Breast epithelium (tissue), 4 donors: ENCODE results near the gene RAPH1. TPM values are rescaled to one million over a fixed set of nuclear protein-coding genes. Genes with fewer than 3 reads are reported as not detected.

ENCODE experiments used
- DNase-seq, 2 donors: peaks; one replicate each; pipeline ENCODE4 v3.0.0-alpha.2; 2019; ENCODE audit warnings: low spot score in 2 of 2
- H3K27ac ChIP-seq, 2 donors: fragments of 200-600 bp; sonication (generic) in 1 of 2; one replicate each; pipeline ENCODE4 v1.5.1; 2016 to 2019; ENCODE audit warnings: mild to moderate bottlenecking in 1 of 2
- H3K27me3 ChIP-seq, 2 donors: fragments of 200-600 bp; sonication (generic) in 1 of 2; one replicate each; pipeline versions ENCODE4 v1.5.1 to v1.6.0; 2017 to 2019; ENCODE audit warnings: control low read depth in 1 of 2, mild to moderate bottlenecking in 1 of 2
- H3K36me3 ChIP-seq: fragments of 200-600 bp; one replicate; pipeline ENCODE4 v1.5.1; 2019
- H3K4me1 ChIP-seq, 2 donors: fragments of 200-600 bp; sonication (generic); one replicate each; pipeline ENCODE4 v1.5.1; 2016 to 2019; ENCODE audit warnings: control low read depth in 1 of 2
- H3K4me3 ChIP-seq, 3 donors: fragments of 200-600 bp; sonication (generic); 1 replicate in 2 of 3; 2 replicates in 1 of 3; pipeline ENCODE4 v1.5.1; 2016 to 2019; ENCODE audit warnings: mild to moderate bottlenecking in 3 of 3, moderate library complexity in 2 of 3
- H3K9me3 ChIP-seq, 2 donors: fragments of 200-600 bp; sonication (generic) in 1 of 2; one replicate each; pipeline ENCODE4 v1.5.1; 2016 to 2019; ENCODE audit warnings: control low read depth in 1 of 2
- POLR2A ChIP-seq: fragments of 450-650 bp; IDR thresholded peaks from one replicate; pipeline ENCODE4 v1.6.1; 2016; ENCODE audit warnings: antibody characterized with exemption, mild to moderate bottlenecking, moderate library complexity
- POLR2AphosphoS5 ChIP-seq, 3 donors: sonication (generic); formaldehyde crosslinking; IDR thresholded peaks; one replicate each; pipeline ENCODE4 v1.6.1; 2017; ENCODE audit warnings: antibody characterized with exemption in 3 of 3
- intact Hi-C: fragments of 100-400 bp; cut with DNase I; formaldehyde crosslinking; loops from one replicate; pipeline ENCODE4 v1.15.1; 2023; ENCODE audit warnings: low total_unique reads
- total RNA-seq, 3 donors: library from RNA; depleted of rRNA; stranded (reverse); fragments of >200 nt; gene quantifications; one replicate each; pipeline ENCODE4 v1.1.0, GENCODE V29; 2016
- TF ChIP-seq, protein P1 (sequence below), 3 donors: fragments of 450-650 bp; IDR thresholded peaks; one replicate each; pipeline ENCODE4 v1.5.1; 2016 to 2017; ENCODE audit warnings: antibody characterized with exemption in 3 of 3, mild to moderate bottlenecking in 3 of 3, moderate library complexity in 3 of 3

RAPH1 gene
- total RNA-seq, 3 donors from 2014 or later, result 33.0 to 66.9 (median 62.3) TPM

DNA sequence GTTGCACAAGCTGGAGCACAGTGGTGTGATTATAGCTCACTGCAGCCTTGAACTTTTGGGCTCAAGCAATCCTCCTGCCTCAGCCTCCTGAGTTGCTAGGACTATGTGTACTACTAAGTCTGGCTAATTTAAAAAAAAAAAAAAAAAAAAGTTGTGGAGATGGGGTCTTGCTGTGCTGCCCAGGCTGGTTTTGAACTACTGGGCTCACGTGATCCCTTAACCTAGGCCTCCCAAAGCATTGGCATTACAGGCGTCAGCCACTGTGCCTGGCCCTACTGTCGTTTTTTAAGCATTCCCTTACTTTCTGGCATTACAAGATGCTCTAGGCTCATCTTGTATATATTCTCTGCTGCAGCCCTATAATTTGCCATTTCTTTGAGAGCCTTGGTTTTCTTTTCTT is 88.3 kb downstream of the RAPH1 start:
- H3K9me3 ChIP-seq, result no peaks in the 10 kb centered on the region
- H3K4me1 ChIP-seq, result no peaks in the 10 kb centered on the region
- TF ChIP-seq, protein P1, sequence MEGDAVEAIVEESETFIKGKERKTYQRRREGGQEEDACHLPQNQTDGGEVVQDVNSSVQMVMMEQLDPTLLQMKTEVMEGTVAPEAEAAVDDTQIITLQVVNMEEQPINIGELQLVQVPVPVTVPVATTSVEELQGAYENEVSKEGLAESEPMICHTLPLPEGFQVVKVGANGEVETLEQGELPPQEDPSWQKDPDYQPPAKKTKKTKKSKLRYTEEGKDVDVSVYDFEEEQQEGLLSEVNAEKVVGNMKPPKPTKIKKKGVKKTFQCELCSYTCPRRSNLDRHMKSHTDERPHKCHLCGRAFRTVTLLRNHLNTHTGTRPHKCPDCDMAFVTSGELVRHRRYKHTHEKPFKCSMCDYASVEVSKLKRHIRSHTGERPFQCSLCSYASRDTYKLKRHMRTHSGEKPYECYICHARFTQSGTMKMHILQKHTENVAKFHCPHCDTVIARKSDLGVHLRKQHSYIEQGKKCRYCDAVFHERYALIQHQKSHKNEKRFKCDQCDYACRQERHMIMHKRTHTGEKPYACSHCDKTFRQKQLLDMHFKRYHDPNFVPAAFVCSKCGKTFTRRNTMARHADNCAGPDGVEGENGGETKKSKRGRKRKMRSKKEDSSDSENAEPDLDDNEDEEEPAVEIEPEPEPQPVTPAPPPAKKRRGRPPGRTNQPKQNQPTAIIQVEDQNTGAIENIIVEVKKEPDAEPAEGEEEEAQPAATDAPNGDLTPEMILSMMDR (IDR thresholded peaks at IDR 0.05), result no peak
- TF ChIP-seq POLR2A, result no peak
- no peak for TF ChIP-seq POLR2AphosphoS5 (IDR thresholded peaks at IDR 0.05)
- no peaks in the 10 kb centered on the region for H3K27me3 ChIP-seq
- no peaks in the 10 kb centered on the region for H3K36me3 ChIP-seq
- H3K4me3 ChIP-seq, result no peak overlapping the region
- H3K27ac ChIP-seq, result no peak overlapping the region
- intact Hi-C loops, result no loop called here
- no peak for DNase-seq

DNA sequence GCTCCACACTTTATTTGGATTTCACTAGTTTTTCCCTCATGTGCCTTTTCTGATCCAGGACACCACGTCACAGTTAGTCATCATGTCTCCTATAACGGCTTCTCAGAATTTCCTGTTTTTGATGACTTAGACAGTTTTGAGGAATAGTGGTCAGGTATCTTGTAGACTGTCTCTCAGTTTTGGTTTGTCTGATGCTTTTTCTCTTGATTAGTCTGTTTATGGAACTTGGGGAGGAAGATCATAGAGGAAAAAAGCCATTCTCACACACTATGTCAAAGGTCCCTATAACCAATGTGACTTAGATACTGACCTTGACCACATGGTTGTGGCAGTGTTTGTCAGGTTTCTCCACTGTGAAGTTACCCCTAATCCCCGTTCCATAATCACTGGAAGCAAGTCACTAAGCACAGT is 89.0 kb downstream of the RAPH1 start:
- Histone ChIP-seq H3K27me3 (no peaks in the 10 kb centered on the region), H3K9me3 (no peaks in the 10 kb centered on the region), H3K36me3 (no peaks in the 10 kb centered on the region), H3K4me1 (no peaks in the 10 kb centered on the region), H3K4me3 (no peak overlapping the region), H3K27ac (no peak overlapping the region)
- TF ChIP-seq, protein P1 (IDR thresholded peaks at IDR 0.05), result no peak
- no peak for TF ChIP-seq POLR2AphosphoS5 (IDR thresholded peaks at IDR 0.05)
- no peak for TF ChIP-seq POLR2A
- intact Hi-C loops, result no loop called here
- DNase-seq, result no peak

DNA sequence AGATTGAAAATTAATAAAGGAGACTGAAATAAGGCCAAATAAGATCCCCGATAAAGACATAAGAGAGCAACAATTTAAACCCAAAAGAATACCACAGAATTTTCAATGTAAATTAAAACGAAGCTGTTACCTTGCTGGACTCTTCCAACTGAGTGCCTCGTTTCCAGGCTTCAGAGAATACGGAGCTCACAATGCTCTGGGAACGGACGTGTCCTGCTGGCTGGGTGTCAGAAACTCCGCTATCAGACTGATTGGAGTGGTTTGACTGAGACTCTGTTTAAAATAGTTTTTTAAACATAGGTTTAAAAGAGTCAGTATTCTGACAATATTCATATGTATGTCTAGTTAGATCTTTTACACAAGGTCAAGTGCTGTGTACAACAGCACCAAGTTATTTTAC is 90.4 kb downstream of the RAPH1 start:
- TF ChIP-seq, protein P1 (IDR thresholded peaks at IDR 0.05), result no peak
- no peak for TF ChIP-seq POLR2AphosphoS5 (IDR thresholded peaks at IDR 0.05)
- TF ChIP-seq POLR2A, result no peak
- intact Hi-C loops, result no loop called here
- H3K36me3 ChIP-seq, result no peaks in the 10 kb centered on the region
- no peaks in the 10 kb centered on the region for H3K4me1 ChIP-seq
- no peak overlapping the region for H3K27ac ChIP-seq
- no peaks in the 10 kb centered on the region for H3K27me3 ChIP-seq
- H3K9me3 ChIP-seq, result no peaks in the 10 kb centered on the region
- DNase-seq, result no peak
- H3K4me3 ChIP-seq, result no peak overlapping the region

DNA sequence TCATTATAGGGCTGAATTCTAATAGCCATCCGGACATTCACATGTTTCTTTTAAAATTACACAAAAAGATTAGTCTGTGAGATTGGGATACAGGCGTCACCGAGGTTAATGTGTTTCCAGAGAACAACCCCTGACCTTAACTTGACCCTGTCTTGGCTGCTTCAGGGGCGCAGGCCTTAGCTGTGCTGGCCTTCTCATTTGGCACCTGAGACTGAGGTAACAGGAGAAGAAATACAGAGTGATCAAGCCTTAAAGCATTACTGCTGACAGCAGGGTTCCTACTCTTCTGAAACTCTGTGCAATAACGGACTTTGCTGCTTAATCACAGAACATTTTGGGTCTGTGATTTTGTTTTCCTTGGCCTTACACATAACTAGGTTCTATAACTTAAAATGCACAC is 92.6 kb downstream of the RAPH1 start:
- no peaks in the 10 kb centered on the region for H3K36me3 ChIP-seq
- TF ChIP-seq POLR2AphosphoS5 (IDR thresholded peaks at IDR 0.05) (no peak), POLR2A (no peak)
- TF ChIP-seq, protein P1 (IDR thresholded peaks at IDR 0.05), result no peak

DNA sequence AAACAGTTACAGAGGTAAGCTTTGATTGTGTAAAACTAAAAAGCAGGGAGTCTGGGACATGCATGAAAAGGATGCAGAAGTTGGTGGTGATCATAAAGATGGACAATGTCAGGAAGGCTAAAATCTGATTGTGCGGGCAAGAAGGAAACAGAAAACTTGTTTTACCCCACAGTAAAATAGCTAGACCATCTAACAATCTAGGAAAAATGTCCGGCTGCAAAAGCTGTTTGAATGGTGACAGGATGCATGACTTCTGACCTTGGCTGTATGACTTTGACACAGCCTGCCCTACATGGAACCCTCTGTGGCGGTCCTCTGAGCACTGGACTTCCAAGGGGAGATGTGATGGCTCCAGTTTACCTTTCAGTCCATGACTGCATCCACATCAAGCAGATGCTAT is 93.6 kb downstream of the RAPH1 start:
- intact Hi-C loops, result no loop called here
- Histone ChIP-seq H3K4me3 (no peak overlapping the region), H3K36me3 (no peaks in the 10 kb centered on the region), H3K4me1 (no peaks in the 10 kb centered on the region), H3K9me3 (no peaks in the 10 kb centered on the region), H3K27ac (no peak overlapping the region), H3K27me3 (no peaks in the 10 kb centered on the region)
- TF ChIP-seq POLR2AphosphoS5 (IDR thresholded peaks at IDR 0.05), result no peak
- DNase-seq, result no peak

More for the DNA sequence above, 92.6 kb downstream of the RAPH1 start:
- peak overlapping the region in 1 of 2 donors; percentile 7 for H3K27ac ChIP-seq
- no peak for DNase-seq
- intact Hi-C loops, result loop anchor here (2.0 kb wide), 1 partner anchor 36 kb away; no protein-coding TSS in a partner anchor
- H3K4me3 ChIP-seq, result no peak overlapping the region
- H3K27me3 ChIP-seq, result no peaks in the 10 kb centered on the region
- no peaks in the 10 kb centered on the region for H3K4me1 ChIP-seq
- H3K9me3 ChIP-seq, result no peaks in the 10 kb centered on the region

DNA sequence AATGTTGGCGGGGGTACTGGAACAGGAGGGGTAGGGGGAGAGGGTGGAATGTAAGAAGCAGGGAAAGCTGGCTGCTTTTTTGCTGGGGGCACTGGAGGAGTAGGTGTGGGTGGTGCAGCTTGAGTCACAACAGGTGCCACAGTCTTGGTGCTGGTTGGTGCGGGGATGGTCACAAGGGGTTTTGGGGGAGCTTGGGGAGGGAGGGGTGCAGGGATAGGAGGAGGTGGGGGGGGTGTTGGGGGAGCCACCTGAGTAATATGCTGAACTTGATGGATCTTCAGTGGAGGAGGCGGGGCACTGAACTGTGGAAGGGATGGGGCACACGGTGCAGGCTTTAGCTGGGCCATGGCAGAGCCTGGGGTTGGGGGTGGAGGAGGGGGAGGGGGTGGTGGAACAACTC is 94.4 kb downstream of the RAPH1 start:
- Histone ChIP-seq H3K4me1 (no peaks in the 10 kb centered on the region), H3K27me3 (no peaks in the 10 kb centered on the region), H3K27ac (peak overlapping the region in 1 of 2 donors; percentile 32), H3K9me3 (no peaks in the 10 kb centered on the region), H3K36me3 (no peaks in the 10 kb centered on the region), H3K4me3 (no peak overlapping the region)
- TF ChIP-seq POLR2AphosphoS5 (IDR thresholded peaks at IDR 0.05), result no peak
- TF ChIP-seq, protein P1 (IDR thresholded peaks at IDR 0.05), result no peak
- TF ChIP-seq POLR2A, result no peak
- DNase-seq, result no peak
- intact Hi-C loops, result no loop called here
